ENCODE data around the gene PPIB.
A peak's percentile ranks its signal among the peaks of the same experiment; 100 is the strongest.

Gene PPIB

GRCh38 chr15:64158363-64159134, 4.3 kb downstream of the PPIB start:
- DNase-seq (ENCODE audit: low spot score) = no peak

- no peak for DNase-seq (ENCODE audit: low spot score)
These were observed 5.2 kb downstream of the PPIB start for GRCh38 chr15:64157599-64158125.

GRCh38 chr15:64156652-64157331, 6.0 kb downstream of the PPIB start:
- DNase-seq (ENCODE audit: low spot score) = no peak

GRCh38 chr15:64155802-64156651, 6.8 kb downstream of the PPIB start:
- no peak for DNase-seq (ENCODE audit: low spot score)

- peak; percentile 87 for DNase-seq (ENCODE audit: low spot score)
These were observed 9.1 kb downstream of the PPIB start for GRCh38 chr15:64153480-64154367.

- no peak for DNase-seq (ENCODE audit: low spot score)
These were observed 10.1 kb downstream of the PPIB start for GRCh38 chr15:64152507-64153387.

- DNase-seq (ENCODE audit: low spot score) = no peak
These were observed 10.9 kb downstream of the PPIB start, which contains the start of gene SNX22 for GRCh38 chr15:64151727-64152506. Gene SNX22, plus strand, starts transcription at chr15:64151731. Its CDS starts 45 bp downstream, at chr15:64151776.

- no peak for DNase-seq (ENCODE audit: low spot score)
These were observed 12.8 kb downstream of the PPIB start for GRCh38 chr15:64149893-64150578.

- no peak for DNase-seq (ENCODE audit: low spot score)
These were observed 13.4 kb downstream of the PPIB start for GRCh38 chr15:64149424-64149823.

GRCh38 chr15:64148581-64148980, 14.2 kb downstream of the PPIB start:
- DNase-seq (ENCODE audit: low spot score) = no peak

GRCh38 chr15:64148168-64148567, 14.7 kb downstream of the PPIB start:
- DNase-seq (ENCODE audit: low spot score) = no peak

GRCh38 chr15:64146885-64147681, 15.7 kb downstream of the PPIB start:
- peak; percentile 79 for DNase-seq (ENCODE audit: low spot score)

GRCh38 chr15:64146520-64146884, 16.3 kb downstream of the PPIB start:
- no peak for DNase-seq (ENCODE audit: low spot score)

- DNase-seq (ENCODE audit: low spot score) = no peak
These were observed 16.8 kb downstream of the PPIB start for GRCh38 chr15:64146041-64146440.

- no peak for DNase-seq (ENCODE audit: low spot score)
These were observed 18.1 kb downstream of the PPIB start for GRCh38 chr15:64144565-64145281.

GRCh38 chr15:64144192-64144564, 18.6 kb downstream of the PPIB start:
- no peak for DNase-seq (ENCODE audit: low spot score)

GRCh38 chr15:64143276-64143675, 19.5 kb downstream of the PPIB start:
- no peak for DNase-seq (ENCODE audit: low spot score)
